A673 (cell line): ENCODE data around the gene CHKB. TPM values are rescaled to one million over a fixed set of nuclear protein-coding genes. Genes with fewer than 3 reads are reported as not detected.
"Not testable (repeated sequence)": the region's sequence is repeated elsewhere in the genome, so short reads cannot be mapped to it uniquely, and the experiment has no call there.

Experiments used
- BruUV-seq: library from RNA; stranded (reverse); fragments of 400-500 nt; replicated peaks from 2 replicates; lab custom pipeline; 2021; lab: Mats Ljungman, UMichigan
- CTCF ChIA-PET: fragments of 300-600 bp; sonication (Branson Sonifier 250); formaldehyde crosslinking; loops from one replicate; lab custom pipeline; 2022; ENCODE audit warnings: antibody characterized with exemption; lab: Charles Lee
- POLR2A ChIA-PET: fragments of 300-600 bp; sonication (Branson Sonifier 250); formaldehyde crosslinking; loops from one replicate; lab custom pipeline; 2022; ENCODE audit warnings: antibody characterized with exemption; ENCODE audit not compliant: low non-redundant PET; lab: Charles Lee
- DNase-seq: peaks from one replicate; pipeline ENCODE4 v3.0.0-alpha.2; 2015; ENCODE audit warnings: low spot score
- H3K27ac ChIP-seq: fragments of 200-600 bp; sonication (generic); 2 replicates; pipeline ENCODE4 v1.5.1; 2016; ENCODE audit warnings: mixed run types, low read depth, mild to moderate bottlenecking, mixed read lengths, antibody characterized with exemption, low read length; ENCODE audit not compliant: poor library complexity, severe bottlenecking
- H3K27me3 ChIP-seq: fragments of 200-600 bp; sonication (generic); replicated peaks from 2 replicates; pipeline ENCODE4 v1.6.1; 2017; ENCODE audit warnings: mixed run types, low read depth, mild to moderate bottlenecking, mixed read lengths, antibody characterized with exemption, low read length; ENCODE audit not compliant: insufficient read depth, poor library complexity
- H3K36me3 ChIP-seq: fragments of 200-600 bp; sonication (generic); 2 replicates; pipeline ENCODE4 v1.6.1; 2016; ENCODE audit warnings: mixed run types, mild to moderate bottlenecking, mixed read lengths, antibody characterized with exemption, low read length; ENCODE audit not compliant: insufficient read depth, poor library complexity, severe bottlenecking
- H3K4me1 ChIP-seq: fragments of 200-600 bp; sonication (generic); 2 replicates; pipeline ENCODE4 v1.6.1; 2017; ENCODE audit warnings: mixed run types, mild to moderate bottlenecking, mixed read lengths, antibody characterized with exemption, low read length; ENCODE audit not compliant: insufficient read depth, poor library complexity, severe bottlenecking
- H3K4me3 ChIP-seq: fragments of 200-600 bp; sonication (generic); 2 replicates; pipeline ENCODE4 v1.5.1; 2016; ENCODE audit warnings: low read depth, mixed run types, mild to moderate bottlenecking, mixed read lengths, low read length; ENCODE audit not compliant: poor library complexity, severe bottlenecking
- H3K9me3 ChIP-seq: fragments of 200-600 bp; sonication (generic); 2 replicates; pipeline ENCODE4 v1.6.1; 2016; ENCODE audit warnings: mixed run types, low read depth, mild to moderate bottlenecking, mixed read lengths, antibody characterized with exemption, low read length; ENCODE audit not compliant: poor library complexity, severe bottlenecking
- EZH2 ChIP-seq: fragments of 200-600 bp; sonication (generic); IDR thresholded peaks from 2 replicates; pipeline ENCODE4 v1.6.1; 2017; ENCODE audit warnings: borderline replicate concordance, low read depth, mild to moderate bottlenecking, mixed read lengths, antibody characterized with exemption, low read length; ENCODE audit not compliant: poor library complexity, severe bottlenecking
- intact Hi-C: fragments of 100-400 bp; cut with micrococcal nuclease; formaldehyde crosslinking; loops from one replicate; pipeline ENCODE4 v1.10.0; 2022; ENCODE audit not compliant: unreplicated experiment
- total RNA-seq: library from RNA; stranded (reverse); gene quantifications from 2 replicates; pipeline ENCODE4 v1.2.3, GENCODE V29; 2021
- TF ChIP-seq, protein P1 (sequence below): fragments of 300-800, 200-600 bp; sonication (generic); conservative IDR thresholded peaks from 2 replicates; pipeline ENCODE4 v1.5.1; 2017; ENCODE audit warnings: low read depth, mild to moderate bottlenecking, antibody characterized with exemption, low read length, moderate library complexity, mixed read lengths

The CHKB gene
- total RNA-seq, 1 experiment from 2014 or later: 47.6 TPM

DNA sequence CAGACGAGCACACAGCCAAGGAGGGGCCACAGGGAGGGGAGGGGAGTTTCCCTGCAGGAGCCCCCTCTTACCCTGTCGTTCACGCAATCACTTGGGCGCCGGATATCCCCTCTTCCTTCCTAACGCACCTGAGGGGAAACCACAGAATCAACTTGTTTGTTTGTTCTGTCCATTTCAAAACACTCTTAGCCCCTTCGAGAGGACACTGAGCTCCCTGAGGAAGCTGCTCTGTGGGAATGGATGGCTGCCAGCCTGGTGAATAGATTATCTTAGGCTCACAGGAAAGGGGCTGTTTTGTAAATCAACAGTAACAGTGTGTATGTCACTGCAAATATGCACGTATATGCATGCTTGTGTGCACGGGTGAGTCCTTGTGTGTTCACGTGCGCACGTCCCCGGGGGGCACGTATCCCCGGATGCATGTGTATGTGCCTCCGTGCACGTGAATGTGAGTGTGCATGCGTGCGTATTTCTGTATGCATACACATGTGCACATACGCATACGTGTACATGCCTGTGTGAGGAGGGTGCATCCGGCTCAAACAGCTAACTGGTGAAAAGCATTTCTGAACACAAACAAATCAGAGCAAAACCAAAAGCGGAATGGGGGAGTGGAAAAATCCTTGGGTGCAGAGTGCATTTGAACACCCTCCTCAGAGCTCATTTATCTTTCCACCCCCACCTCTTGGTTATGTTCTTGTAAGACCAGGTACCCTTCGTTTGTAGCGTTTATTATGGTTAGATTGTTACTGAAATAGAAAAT, 38.1 kb upstream of the CHKB start:
- Histone ChIP-seq H3K9me3 (no peaks in the 10 kb centered on the region), H3K4me3 (peak overlapping the region; percentile 39), H3K4me1 (peaks cover 14% of the 10 kb centered on the region), H3K36me3 (no peaks in the 10 kb centered on the region), H3K27ac (no peak overlapping the region), H3K27me3 (no peaks in the 10 kb centered on the region)
- DNase-seq: peak; percentile 91
- intact Hi-C loops: loop anchor here (1.0 to 5.0 kb wide), 3 partner anchors 44 to 473 kb away; no protein-coding TSS in a partner anchor
- CTCF ChIA-PET: interaction anchor here (0.6 to 1.0 kb wide), 8 partner anchors 12 to 370 kb away, joined by 3 to 8 read pairs (median 4); partner anchors contain the start of genes CHKB, HDAC10, LMF2 and NCAPH2
- BruUV-seq: no TSS peak
- TF ChIP-seq, protein P1, sequence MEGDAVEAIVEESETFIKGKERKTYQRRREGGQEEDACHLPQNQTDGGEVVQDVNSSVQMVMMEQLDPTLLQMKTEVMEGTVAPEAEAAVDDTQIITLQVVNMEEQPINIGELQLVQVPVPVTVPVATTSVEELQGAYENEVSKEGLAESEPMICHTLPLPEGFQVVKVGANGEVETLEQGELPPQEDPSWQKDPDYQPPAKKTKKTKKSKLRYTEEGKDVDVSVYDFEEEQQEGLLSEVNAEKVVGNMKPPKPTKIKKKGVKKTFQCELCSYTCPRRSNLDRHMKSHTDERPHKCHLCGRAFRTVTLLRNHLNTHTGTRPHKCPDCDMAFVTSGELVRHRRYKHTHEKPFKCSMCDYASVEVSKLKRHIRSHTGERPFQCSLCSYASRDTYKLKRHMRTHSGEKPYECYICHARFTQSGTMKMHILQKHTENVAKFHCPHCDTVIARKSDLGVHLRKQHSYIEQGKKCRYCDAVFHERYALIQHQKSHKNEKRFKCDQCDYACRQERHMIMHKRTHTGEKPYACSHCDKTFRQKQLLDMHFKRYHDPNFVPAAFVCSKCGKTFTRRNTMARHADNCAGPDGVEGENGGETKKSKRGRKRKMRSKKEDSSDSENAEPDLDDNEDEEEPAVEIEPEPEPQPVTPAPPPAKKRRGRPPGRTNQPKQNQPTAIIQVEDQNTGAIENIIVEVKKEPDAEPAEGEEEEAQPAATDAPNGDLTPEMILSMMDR: peak; percentile 76
- TF ChIP-seq EZH2: no peak
- POLR2A ChIA-PET: interaction anchor here (0.5 kb wide), 1 partner anchor 383 kb away, joined by 4 read pairs; no protein-coding TSS in a partner anchor

DNA sequence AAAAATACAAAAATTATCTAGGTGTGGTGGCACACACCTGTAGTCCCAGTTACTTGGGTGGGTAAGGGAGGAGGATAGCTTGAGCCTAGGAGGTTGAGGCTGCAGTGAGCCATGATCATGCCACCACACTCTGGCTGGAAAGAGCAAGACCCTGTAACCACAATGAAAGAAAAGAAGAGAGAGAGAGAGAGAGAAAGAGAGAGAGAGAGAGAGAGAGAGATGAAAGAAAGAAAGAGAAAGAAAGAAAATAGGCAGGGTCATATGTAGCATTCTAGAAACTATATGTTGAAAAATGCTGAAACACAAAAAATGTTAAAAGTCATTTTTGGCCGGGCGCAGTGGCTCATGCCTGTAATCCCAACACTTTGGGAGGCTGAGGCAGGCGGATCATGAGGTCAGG, 31.6 kb upstream of the CHKB start:
- H3K27me3 ChIP-seq, H3K4me3 ChIP-seq, H3K9me3 ChIP-seq, H3K4me1 ChIP-seq, BruUV-seq, CTCF ChIA-PET, POLR2A ChIA-PET, DNase-seq, intact Hi-C loops, H3K27ac ChIP-seq, H3K36me3 ChIP-seq: not testable (repeated sequence)

DNA sequence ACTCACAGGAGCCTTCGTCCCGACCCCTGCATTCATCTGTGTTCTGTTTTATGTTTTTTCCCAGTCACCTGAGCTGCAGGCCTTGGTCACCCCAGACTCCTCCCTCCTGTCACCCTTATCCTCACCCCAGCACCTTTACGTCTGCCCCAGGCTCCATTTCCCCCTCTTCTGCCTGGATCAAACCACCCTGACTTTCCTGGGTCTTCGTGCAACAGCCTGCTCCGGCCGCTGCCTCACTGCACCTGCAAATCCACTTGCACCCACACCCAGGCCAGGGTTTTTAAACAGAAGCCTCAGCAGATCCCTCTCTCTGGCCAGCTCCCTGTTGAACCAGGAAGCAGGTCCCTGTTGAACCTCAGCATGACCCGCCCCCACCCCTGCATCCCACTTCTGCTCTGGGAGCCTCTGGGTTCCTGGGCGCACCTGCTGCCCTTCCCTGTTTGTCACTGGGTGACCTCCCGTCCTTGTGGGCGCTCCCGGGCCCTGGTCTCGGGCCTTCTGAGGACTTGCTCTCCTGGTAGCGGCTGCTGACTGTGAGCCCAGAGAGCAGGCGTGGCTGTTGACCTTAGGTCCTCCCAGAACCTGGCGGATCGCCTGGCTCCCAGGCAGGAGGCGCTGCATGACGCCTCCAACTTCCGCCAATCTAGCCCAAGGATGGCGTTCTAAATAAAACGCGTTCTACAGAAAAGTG, 30.8 kb upstream of the CHKB start:
- H3K36me3 ChIP-seq: no peaks in the 10 kb centered on the region
- no TSS peak for BruUV-seq
- intact Hi-C loops: no loop called here
- TF ChIP-seq EZH2: no peak
- TF ChIP-seq, protein P1: no peak
- no peaks in the 10 kb centered on the region for H3K27me3 ChIP-seq
- no peak overlapping the region for H3K27ac ChIP-seq
- DNase-seq: no peak
- H3K4me3 ChIP-seq: no peak overlapping the region
- no peaks in the 10 kb centered on the region for H3K4me1 ChIP-seq
- H3K9me3 ChIP-seq: no peaks in the 10 kb centered on the region
- CTCF ChIA-PET: no interaction called here
- POLR2A ChIA-PET: no interaction called here
